Stomach (tissue), 9 donors: ENCODE results near the gene FSD2. TPM values are rescaled to one million over a fixed set of nuclear protein-coding genes. Genes with fewer than 3 reads are reported as not detected.
A peak's percentile ranks its signal among the peaks of the same experiment; 100 is the strongest.
"Not testable (repeated sequence)": the region's sequence is repeated elsewhere in the genome, so short reads cannot be mapped to it uniquely, and the experiment has no call there.

Source experiments
- DNase-seq, 2 donors: peaks; one replicate each; pipeline versions ENCODE4 v3.0.0 to v3.0.0-alpha.2; 2013 to 2019
- H3K27ac ChIP-seq, 5 donors: fragments of 200-600 bp in 4 of 5; sonication (generic) in 4 of 5; one replicate each; pipeline ENCODE4 v1.5.1; 2013 to 2019; ENCODE audit warnings: mild to moderate bottlenecking in 1 of 5, moderate library complexity in 1 of 5
- H3K27me3 ChIP-seq, 3 donors: fragments of 200-600 bp; sonication (generic); one replicate each; pipeline ENCODE4 v1.5.1; 2017 to 2019; ENCODE audit warnings: mixed run types in 1 of 3
- H3K36me3 ChIP-seq, 4 donors: fragments of 200-600 bp; sonication (generic); 1 replicate in 3 of 4; 2 replicates in 1 of 4; pipeline ENCODE4 v1.5.1; 2016 to 2019
- H3K4me1 ChIP-seq, 4 donors: fragments of 200-600 bp; sonication (generic); one replicate each; pipeline ENCODE4 v1.5.1; 2016 to 2019
- H3K4me3 ChIP-seq, 4 donors: fragments of 200-600 bp; sonication (generic) in 3 of 4; one replicate each; pipeline ENCODE4 v1.5.1; 2016 to 2019; ENCODE audit warnings: mild to moderate bottlenecking in 1 of 4
- H3K9me3 ChIP-seq, 4 donors: fragments of 200-600 bp; sonication (generic); one replicate each; pipeline ENCODE4 v1.5.1; 2016 to 2019
- EP300 ChIP-seq: sonication (generic); formaldehyde crosslinking; IDR thresholded peaks from one replicate; pipeline ENCODE4 v1.6.1; 2017; ENCODE audit warnings: antibody characterized with exemption
- POLR2A ChIP-seq, 4 donors: fragments of 450-650 bp; IDR thresholded peaks; one replicate each; pipeline ENCODE4 v1.6.1; 2016; ENCODE audit warnings: antibody characterized with exemption in 4 of 4, control low read depth in 2 of 4, mild to moderate bottlenecking in 1 of 4, moderate library complexity in 1 of 4
- POLR2AphosphoS5 ChIP-seq, 3 donors: sonication (generic); formaldehyde crosslinking; IDR thresholded peaks; one replicate each; pipeline ENCODE4 v1.6.1; 2016; ENCODE audit warnings: antibody characterized with exemption in 3 of 3
- WGBS, 5 donors: extraction: QIAGEN DNeasy Blood & Tissue Kit in 3 of 5; methylation state at CpG; one replicate each; pipeline versions ENCODE4 v1.1.5 to v1.1.7; 2013 to 2018; 5-methylcytosine and 5-hydroxymethylcytosine counted together
- intact Hi-C: fragments of 100-400 bp; cut with DNase I; formaldehyde crosslinking; loops from one replicate; pipeline ENCODE4 v1.15.1; 2023; ENCODE audit warnings: low total_unique reads
- polyA plus RNA-seq, 3 donors: library from polyadenylated mRNA; stranded (reverse); fragments of 200-250 nt; gene quantifications; one replicate each; pipeline ENCODE4 v1.2.3, GENCODE V29; 2013
- total RNA-seq, 5 donors: library from RNA; depleted of rRNA; stranded (reverse); fragments of >200 nt; gene quantifications; one replicate each; pipeline versions ENCODE4 v1.1.0 to v1.2.3, GENCODE V29; 2014 to 2016
- TF ChIP-seq, protein P1 (sequence below), 7 experiments: fragments of 450-650 bp in 4 of 7; fragments of 200-600 bp in 3 of 7; sonication (generic) in 3 of 7; IDR thresholded peaks; one replicate each; pipeline ENCODE4 v1.5.1; 2016 to 2019; ENCODE audit warnings: antibody characterized with exemption in 7 of 7, control low read depth in 2 of 7, mild to moderate bottlenecking in 1 of 7
- donor health status: healthy with polysubstance abuse.
- donor health status: Bipolar disorder and iron deficiency.
- donor health status: healthy.

The FSD2 gene
- total and polyA plus RNA-seq, 8 donors: under 0.01 to 0.03 TPM; not detected in 6

DNA sequence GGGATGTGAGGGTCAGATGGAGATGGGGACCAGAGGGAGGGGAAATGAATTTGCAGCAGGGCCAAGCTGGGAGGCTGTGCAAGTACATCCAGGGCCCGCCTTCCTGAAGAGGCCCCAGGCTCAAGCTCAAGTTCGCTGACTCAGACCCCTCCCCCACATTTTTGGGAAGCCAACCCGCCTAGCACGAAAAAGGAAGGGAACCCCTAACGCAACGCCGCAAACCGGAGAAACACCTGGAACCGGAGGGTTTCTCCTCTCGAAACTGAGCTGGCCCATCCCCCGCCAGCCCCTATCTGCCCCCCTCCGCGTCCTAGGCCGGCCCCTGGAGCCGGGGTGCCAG, 96.8 kb downstream of the FSD2 start:
- peak overlapping the region; percentile 64 to 94 (median 80) for H3K4me3 ChIP-seq
- no peak for DNase-seq
- H3K27me3 ChIP-seq: peaks cover 0 to 11% (median 10%) of the 10 kb centered on the region in 3 donors
- WGBS, 5 donors: 0 to 4% (median 3%) methylated on average over 4 to 15 of the region's 15 CpGs
- no peaks in the 10 kb centered on the region for H3K36me3 ChIP-seq
- TF ChIP-seq POLR2AphosphoS5 (IDR thresholded peaks at IDR 0.05) (no peak), POLR2A (IDR thresholded peaks at IDR 0.05) (no peak), EP300 (no peak)
- TF ChIP-seq, protein P1, sequence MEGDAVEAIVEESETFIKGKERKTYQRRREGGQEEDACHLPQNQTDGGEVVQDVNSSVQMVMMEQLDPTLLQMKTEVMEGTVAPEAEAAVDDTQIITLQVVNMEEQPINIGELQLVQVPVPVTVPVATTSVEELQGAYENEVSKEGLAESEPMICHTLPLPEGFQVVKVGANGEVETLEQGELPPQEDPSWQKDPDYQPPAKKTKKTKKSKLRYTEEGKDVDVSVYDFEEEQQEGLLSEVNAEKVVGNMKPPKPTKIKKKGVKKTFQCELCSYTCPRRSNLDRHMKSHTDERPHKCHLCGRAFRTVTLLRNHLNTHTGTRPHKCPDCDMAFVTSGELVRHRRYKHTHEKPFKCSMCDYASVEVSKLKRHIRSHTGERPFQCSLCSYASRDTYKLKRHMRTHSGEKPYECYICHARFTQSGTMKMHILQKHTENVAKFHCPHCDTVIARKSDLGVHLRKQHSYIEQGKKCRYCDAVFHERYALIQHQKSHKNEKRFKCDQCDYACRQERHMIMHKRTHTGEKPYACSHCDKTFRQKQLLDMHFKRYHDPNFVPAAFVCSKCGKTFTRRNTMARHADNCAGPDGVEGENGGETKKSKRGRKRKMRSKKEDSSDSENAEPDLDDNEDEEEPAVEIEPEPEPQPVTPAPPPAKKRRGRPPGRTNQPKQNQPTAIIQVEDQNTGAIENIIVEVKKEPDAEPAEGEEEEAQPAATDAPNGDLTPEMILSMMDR (IDR thresholded peaks at IDR 0.05): no peak
- intact Hi-C loops: no loop called here
- peak overlapping the region in 1 of 5 donors; percentile 73 for H3K27ac ChIP-seq
- H3K4me1 ChIP-seq: peaks cover 10 to 20% (median 17%) of the 10 kb centered on the region in 4 donors
- no peaks in the 10 kb centered on the region for H3K9me3 ChIP-seq

DNA sequence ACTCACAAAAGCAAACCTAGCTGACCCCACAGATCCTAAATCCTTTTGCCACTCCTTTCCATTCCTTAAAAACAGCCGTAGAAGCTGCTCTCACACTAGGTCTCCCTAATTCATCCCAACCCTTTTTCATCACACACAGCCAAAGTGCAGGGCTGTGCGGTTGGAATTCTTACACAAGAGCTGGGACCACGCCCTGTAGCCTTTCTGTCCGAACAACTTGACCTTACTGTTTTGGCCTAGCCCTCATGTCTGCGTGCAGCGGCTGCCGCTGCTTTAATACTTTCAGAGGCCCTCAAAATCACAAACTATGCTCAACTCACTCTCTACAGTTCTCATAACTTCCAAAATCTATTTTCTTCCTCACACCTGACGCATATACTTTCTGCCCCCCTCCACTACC, 100.0 kb downstream of the FSD2 start:
- H3K27ac ChIP-seq, H3K9me3 ChIP-seq, intact Hi-C loops, H3K4me3 ChIP-seq, H3K36me3 ChIP-seq, DNase-seq: not testable (repeated sequence)
- peaks cover 10 to 20% (median 17%) of the 10 kb centered on the region in 4 donors for H3K4me1 ChIP-seq
- 79 to 87% (median 80%) methylated on average over 8 of the region's 8 CpGs for WGBS, 5 donors
- peaks cover 0 to 11% (median under 1%) of the 10 kb centered on the region in 3 donors for H3K27me3 ChIP-seq

Other genes with a start within 250 kb of the FSD2 start
- gene CPEB1, start 158.7 kb downstream of the FSD2 start, total RNA-seq: 1 to 10 TPM in 3 of 5 donors, not detected in 2; 1.1 to 6.4 (median 1.2) TPM
- gene CPEB1, start 158.7 kb downstream of the FSD2 start, polyA plus RNA-seq: 1 to 10 TPM; 1.2 to 2.2 (median 1.7) TPM
- 1 to 10 TPM in 3 of 5 donors, under 1 TPM in 1, not detected in 1; 0.29 to 8.0 (median 2.5) TPM for gene AP3B2, start 96.2 kb downstream of the FSD2 start, total RNA-seq
- 1 to 10 TPM; 1.4 to 2.6 (median 1.7) TPM for gene AP3B2, start 96.2 kb downstream of the FSD2 start, polyA plus RNA-seq
- gene WHAMM, start 3.6 kb upstream of the FSD2 start, total RNA-seq: 10 to 100 TPM in 2 of 5 donors, 1 to 10 TPM in 3; 6.2 to 44.6 (median 9.3) TPM
- 1 to 10 TPM; 3.6 to 4.1 (median 3.8) TPM for gene WHAMM, start 3.6 kb upstream of the FSD2 start, polyA plus RNA-seq
- 100 to 1,000 TPM in 1 of 5 donors, 10 to 100 TPM in 3, 1 to 10 TPM in 1; 2.9 to 144 (median 85.8) TPM for gene HOMER2, start 146.7 kb upstream of the FSD2 start, total RNA-seq
- 10 to 100 TPM; 35.7 to 77.1 (median 63.8) TPM for gene HOMER2, start 146.7 kb upstream of the FSD2 start, polyA plus RNA-seq
- gene RAMAC, start 180.1 kb upstream of the FSD2 start, total RNA-seq: 10 to 100 TPM in 3 of 5 donors, 1 to 10 TPM in 2; 1.2 to 84.0 (median 20.1) TPM
- 10 to 100 TPM; 19.7 to 37.0 (median 27.7) TPM for gene RAMAC, start 180.1 kb upstream of the FSD2 start, polyA plus RNA-seq
- 10 to 100 TPM in 3 of 5 donors, 1 to 10 TPM in 2; 2.3 to 17.0 (median 11.9) TPM for gene C15orf40, start 205.6 kb upstream of the FSD2 start, total RNA-seq
- gene C15orf40, start 205.6 kb upstream of the FSD2 start, polyA plus RNA-seq: 10 to 100 TPM; 20.0 to 40.9 (median 20.1) TPM